ENCODE results near the gene IFNA21.
"Not testable (repeated sequence)": the region's sequence is repeated elsewhere in the genome, so short reads cannot be mapped to it uniquely, and the experiment has no call there.

IFNA21 gene

GRCh38 chr9:21141427-21141882 lies 25.0 kb downstream of the IFNA21 start, which contains the start of gene IFNW1:
Gene IFNW1, minus strand, starts transcription at chr9:21141832. Its CDS starts 262 bp downstream, at chr9:21141570.
- DNase-seq (ENCODE audit: low read depth, low spot score): peak; percentile 30

- DNase-seq (ENCODE audit: low read depth, low spot score): no peak
These were observed 29.4 kb downstream of the IFNA21 start for GRCh38 chr9:21137020-21137419.

- no peak for DNase-seq (ENCODE audit: low read depth, low spot score)
These were observed 30.7 kb downstream of the IFNA21 start for GRCh38 chr9:21135736-21136135.

GRCh38 chr9:21128186-21128585 lies 38.3 kb downstream of the IFNA21 start:
- DNase-seq (ENCODE audit: low read depth, low spot score): not testable (repeated sequence)

GRCh38 chr9:21121595-21122251 lies 44.7 kb downstream of the IFNA21 start:
- DNase-seq (ENCODE audit: low read depth, low spot score): no peak

- DNase-seq (ENCODE audit: low read depth, low spot score): no peak
These were observed 45.4 kb downstream of the IFNA21 start for GRCh38 chr9:21121079-21121478.

DNA sequence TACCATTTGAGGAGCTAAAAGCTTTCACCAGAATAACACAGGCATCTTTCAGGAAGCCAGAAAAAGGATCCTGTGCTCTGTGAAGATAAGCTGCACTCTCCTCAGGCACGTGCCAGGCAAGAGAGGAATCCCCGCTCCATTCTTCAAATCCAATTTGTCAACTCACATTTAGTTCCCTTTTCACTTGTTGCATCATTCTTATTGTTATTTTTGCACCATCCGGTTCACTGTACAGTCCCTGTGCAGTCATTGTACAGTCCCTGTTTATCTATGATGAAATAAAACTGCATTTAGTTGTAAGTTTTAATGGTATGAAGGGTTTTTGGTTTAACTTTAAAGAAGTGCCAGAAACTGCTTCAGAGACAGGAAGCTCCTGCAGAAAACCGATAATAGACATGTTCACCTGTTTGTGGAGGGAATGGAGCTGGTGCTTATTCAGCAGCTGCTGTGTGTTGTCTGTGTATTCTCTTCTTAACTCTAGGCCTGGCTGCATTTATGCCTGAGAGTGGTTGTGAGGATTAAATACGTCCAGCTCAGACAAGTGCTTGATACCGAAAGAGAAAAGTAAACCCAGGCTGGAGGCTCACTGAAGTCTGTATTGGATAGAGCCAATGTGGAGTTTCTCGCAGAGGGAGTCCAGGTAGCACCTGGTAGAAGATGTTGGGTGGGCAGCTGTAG lies 47.2 kb downstream of the IFNA21 start:
- no peak for DNase-seq (ENCODE audit: low read depth, low spot score)

Data from brain pericyte (primary cell).